ENCODE results near the gene CSTF2T. TPM values are rescaled to one million over a fixed set of nuclear protein-coding genes. Genes with fewer than 3 reads are reported as not detected.

CSTF2T gene
- polyA plus RNA-seq (2013, experiment 1 of 2) = 20.2 TPM
- 20.7 TPM for polyA plus RNA-seq (2013, experiment 2 of 2)

GRCh38 chr10:51699475-51700227 is at the start of gene CSTF2T:
Gene CSTF2T, minus strand, starts transcription at chr10:51699595. Its CDS starts 46 bp downstream, at chr10:51699549.
- Histone ChIP-seq H2BK12ac (ENCODE audit: low read length) (no peak within 1 kb of the TSS), H4K8ac (ENCODE audit: low read depth, low read length) (no peak within 1 kb of the TSS), H3K4me1 (ENCODE audit: control insufficient read depth in 2 of 2, insufficient read depth in 1 of 2, low read depth in 1 of 2, low read length in 2 of 2) (peaks cover 10 to 14% of the 10 kb centered on the region in 2 donors), H2AK5ac (ENCODE audit: low read depth, low read length) (peak within 1 kb of the TSS; percentile 66), H3K4me3 (ENCODE audit: low read length in 2 of 2) (peak within 1 kb of the TSS; percentile 71 to 90), H2AFZ (ENCODE audit: low read length) (peak within 1 kb of the TSS; percentile 96), H3K4ac (ENCODE audit: low read length) (no peak within 1 kb of the TSS), H2BK15ac (ENCODE audit: low read length) (no peak within 1 kb of the TSS), H2BK120ac (ENCODE audit: low read depth, low read length) (no peak within 1 kb of the TSS), H3K9me3 (replicated peaks in 1 of 2; ENCODE audit: control insufficient read depth in 2 of 2, insufficient read depth in 1 of 2, low read depth in 1 of 2, low read length in 2 of 2) (no peaks in the 10 kb centered on the region), H3K36me3 (replicated peaks in 1 of 2; ENCODE audit: control insufficient read depth in 2 of 2, insufficient read depth in 2 of 2, low read length in 2 of 2) (peaks cover 9 to 38% of the 10 kb centered on the region in 2 donors), H3K79me1 (ENCODE audit: low read depth, low read length) (peaks cover 5% of the 10 kb centered on the region), H2BK5ac (ENCODE audit: low read length) (peak within 1 kb of the TSS; percentile 21), H3K23ac (ENCODE audit: low read depth, low read length, poor library complexity) (peak within 1 kb of the TSS; percentile 16), H3K14ac (ENCODE audit: low read length) (no peak within 1 kb of the TSS), H3K27me3 (ENCODE audit: control insufficient read depth in 3 of 3, insufficient read depth in 3 of 3, low read depth in 1 of 3, low read length in 3 of 3) (no peaks in the 10 kb centered on the region), H3K27ac (replicated peaks; ENCODE audit: low read length) (peak within 1 kb of the TSS; percentile 61), H4K91ac (ENCODE audit: low read depth, low read length, poor library complexity) (no peak within 1 kb of the TSS), H3K9ac (ENCODE audit: low read depth, low read length, poor library complexity) (peak within 1 kb of the TSS; percentile 87), H3K4me2 (ENCODE audit: insufficient read depth, low read length, poor library complexity, severe bottlenecking) (peak within 1 kb of the TSS; percentile 77), H3K18ac (ENCODE audit: low read length) (peak within 1 kb of the TSS; percentile 78)
- peak; percentile 93 for DNase-seq (ENCODE audit: low spot score)
- WGBS, 2 donors (ENCODE audit: extremely low coverage in 2 of 2, insufficient read length in 2 of 2, insufficient replicate concordance in 1 of 2) = no CpG with 5 or more reads among the region's 45 CpGs

GRCh38 chr10:51748959-51749358 is 49.6 kb upstream of the CSTF2T start:
- no peak overlapping the region for H2BK15ac ChIP-seq (ENCODE audit: low read length)
- no peaks in the 10 kb centered on the region for H3K9me3 ChIP-seq (replicated peaks in 1 of 2; ENCODE audit: control insufficient read depth in 2 of 2, insufficient read depth in 1 of 2, low read depth in 1 of 2, low read length in 2 of 2)
- WGBS, 2 donors (ENCODE audit: extremely low coverage in 2 of 2, insufficient read length in 2 of 2, insufficient replicate concordance in 1 of 2) = no CpG with 5 or more reads among the region's 1 CpG
- H3K9ac ChIP-seq (ENCODE audit: low read depth, low read length, poor library complexity) = no peak overlapping the region
- H2BK12ac ChIP-seq (ENCODE audit: low read length) = no peak overlapping the region
- no peak overlapping the region for H3K4ac ChIP-seq (ENCODE audit: low read length)
- H3K4me2 ChIP-seq (ENCODE audit: insufficient read depth, low read length, poor library complexity, severe bottlenecking) = no peak overlapping the region
- no peak overlapping the region for H2BK120ac ChIP-seq (ENCODE audit: low read depth, low read length)
- H2AFZ ChIP-seq (ENCODE audit: low read length) = no peak overlapping the region
- H3K4me1 ChIP-seq (ENCODE audit: control insufficient read depth in 2 of 2, insufficient read depth in 1 of 2, low read depth in 1 of 2, low read length in 2 of 2) = peaks cover 0 to 6% of the 10 kb centered on the region in 2 donors
- no peaks in the 10 kb centered on the region for H3K36me3 ChIP-seq (replicated peaks in 1 of 2; ENCODE audit: control insufficient read depth in 2 of 2, insufficient read depth in 2 of 2, low read length in 2 of 2)
- no peak overlapping the region for H3K18ac ChIP-seq (ENCODE audit: low read length)
- H2AK5ac ChIP-seq (ENCODE audit: low read depth, low read length) = no peak overlapping the region
- H4K8ac ChIP-seq (ENCODE audit: low read depth, low read length) = no peak overlapping the region
- H3K4me3 ChIP-seq (ENCODE audit: low read length in 2 of 2) = no peak overlapping the region
- H3K14ac ChIP-seq (ENCODE audit: low read length) = no peak overlapping the region
- H3K79me1 ChIP-seq (ENCODE audit: low read depth, low read length) = no peaks in the 10 kb centered on the region
- no peak overlapping the region for H3K23ac ChIP-seq (ENCODE audit: low read depth, low read length, poor library complexity)
- H3K27ac ChIP-seq (replicated peaks; ENCODE audit: low read length) = no peak overlapping the region
- H4K91ac ChIP-seq (ENCODE audit: low read depth, low read length, poor library complexity) = no peak overlapping the region
- no peaks in the 10 kb centered on the region for H3K27me3 ChIP-seq (ENCODE audit: control insufficient read depth in 3 of 3, insufficient read depth in 3 of 3, low read depth in 1 of 3, low read length in 3 of 3)
- no peak overlapping the region for H2BK5ac ChIP-seq (ENCODE audit: low read length)
- DNase-seq (ENCODE audit: low spot score) = no peak

- H2BK120ac ChIP-seq (ENCODE audit: low read depth, low read length) = no peak overlapping the region
- H3K27ac ChIP-seq (replicated peaks; ENCODE audit: low read length) = peak overlapping the region; percentile 30
- no peak overlapping the region for H2AK5ac ChIP-seq (ENCODE audit: low read depth, low read length)
- H2BK15ac ChIP-seq (ENCODE audit: low read length) = no peak overlapping the region
- H3K14ac ChIP-seq (ENCODE audit: low read length) = no peak overlapping the region
- H3K23ac ChIP-seq (ENCODE audit: low read depth, low read length, poor library complexity) = no peak overlapping the region
- H3K4me2 ChIP-seq (ENCODE audit: insufficient read depth, low read length, poor library complexity, severe bottlenecking) = no peak overlapping the region
- no peak overlapping the region for H2BK12ac ChIP-seq (ENCODE audit: low read length)
- no peak overlapping the region for H4K91ac ChIP-seq (ENCODE audit: low read depth, low read length, poor library complexity)
- H3K4ac ChIP-seq (ENCODE audit: low read length) = no peak overlapping the region
- no peak overlapping the region for H3K4me3 ChIP-seq (ENCODE audit: low read length in 2 of 2)
- no CpG with 5 or more reads among the region's 1 CpG for WGBS, 2 donors (ENCODE audit: extremely low coverage in 2 of 2, insufficient read length in 2 of 2, insufficient replicate concordance in 1 of 2)
- H3K36me3 ChIP-seq (replicated peaks in 1 of 2; ENCODE audit: control insufficient read depth in 2 of 2, insufficient read depth in 2 of 2, low read length in 2 of 2) = no peaks in the 10 kb centered on the region
- no peak overlapping the region for H4K8ac ChIP-seq (ENCODE audit: low read depth, low read length)
- no peak overlapping the region for H3K9ac ChIP-seq (ENCODE audit: low read depth, low read length, poor library complexity)
- no peaks in the 10 kb centered on the region for H3K27me3 ChIP-seq (ENCODE audit: control insufficient read depth in 3 of 3, insufficient read depth in 3 of 3, low read depth in 1 of 3, low read length in 3 of 3)
- H3K4me1 ChIP-seq (ENCODE audit: control insufficient read depth in 2 of 2, insufficient read depth in 1 of 2, low read depth in 1 of 2, low read length in 2 of 2) = peaks cover 0 to 9% of the 10 kb centered on the region in 2 donors
- H3K79me1 ChIP-seq (ENCODE audit: low read depth, low read length) = no peaks in the 10 kb centered on the region
- H2BK5ac ChIP-seq (ENCODE audit: low read length) = no peak overlapping the region
- no peak overlapping the region for H3K18ac ChIP-seq (ENCODE audit: low read length)
- DNase-seq (ENCODE audit: low spot score) = no peak
- H3K9me3 ChIP-seq (replicated peaks in 1 of 2; ENCODE audit: control insufficient read depth in 2 of 2, insufficient read depth in 1 of 2, low read depth in 1 of 2, low read length in 2 of 2) = no peaks in the 10 kb centered on the region
- H2AFZ ChIP-seq (ENCODE audit: low read length) = no peak overlapping the region
These were observed 47.8 kb upstream of the CSTF2T start for GRCh38 chr10:51747216-51747615.

- no CpG with 5 or more reads among the region's 2 CpGs for WGBS, 2 donors (ENCODE audit: extremely low coverage in 2 of 2, insufficient read length in 2 of 2, insufficient replicate concordance in 1 of 2)
- no peak overlapping the region for H3K14ac ChIP-seq (ENCODE audit: low read length)
- no peak overlapping the region for H2AFZ ChIP-seq (ENCODE audit: low read length)
- no peak overlapping the region for H2BK15ac ChIP-seq (ENCODE audit: low read length)
- H3K9me3 ChIP-seq (replicated peaks in 1 of 2; ENCODE audit: control insufficient read depth in 2 of 2, insufficient read depth in 1 of 2, low read depth in 1 of 2, low read length in 2 of 2) = no peaks in the 10 kb centered on the region
- H2AK5ac ChIP-seq (ENCODE audit: low read depth, low read length) = no peak overlapping the region
- H3K36me3 ChIP-seq (replicated peaks in 1 of 2; ENCODE audit: control insufficient read depth in 2 of 2, insufficient read depth in 2 of 2, low read length in 2 of 2) = no peaks in the 10 kb centered on the region
- no peak overlapping the region for H3K4me3 ChIP-seq (ENCODE audit: low read length in 2 of 2)
- no peak overlapping the region for H3K23ac ChIP-seq (ENCODE audit: low read depth, low read length, poor library complexity)
- no peak overlapping the region for H4K8ac ChIP-seq (ENCODE audit: low read depth, low read length)
- no peak overlapping the region for H3K9ac ChIP-seq (ENCODE audit: low read depth, low read length, poor library complexity)
- no peak overlapping the region for H3K18ac ChIP-seq (ENCODE audit: low read length)
- no peak overlapping the region for H2BK120ac ChIP-seq (ENCODE audit: low read depth, low read length)
- H3K4me1 ChIP-seq (ENCODE audit: control insufficient read depth in 2 of 2, insufficient read depth in 1 of 2, low read depth in 1 of 2, low read length in 2 of 2) = peaks cover 0 to 9% of the 10 kb centered on the region in 2 donors
- H4K91ac ChIP-seq (ENCODE audit: low read depth, low read length, poor library complexity) = no peak overlapping the region
- no peak overlapping the region for H2BK12ac ChIP-seq (ENCODE audit: low read length)
- no peaks in the 10 kb centered on the region for H3K27me3 ChIP-seq (ENCODE audit: control insufficient read depth in 3 of 3, insufficient read depth in 3 of 3, low read depth in 1 of 3, low read length in 3 of 3)
- DNase-seq (ENCODE audit: low spot score) = no peak
- H3K79me1 ChIP-seq (ENCODE audit: low read depth, low read length) = no peaks in the 10 kb centered on the region
- no peak overlapping the region for H2BK5ac ChIP-seq (ENCODE audit: low read length)
- H3K4ac ChIP-seq (ENCODE audit: low read length) = no peak overlapping the region
- H3K27ac ChIP-seq (replicated peaks; ENCODE audit: low read length) = no peak overlapping the region
- H3K4me2 ChIP-seq (ENCODE audit: insufficient read depth, low read length, poor library complexity, severe bottlenecking) = no peak overlapping the region
These were observed 46.0 kb upstream of the CSTF2T start for GRCh38 chr10:51745397-51745796.
